ENCODE data around the gene CEP164. TPM values are rescaled to one million over a fixed set of nuclear protein-coding genes. Genes with fewer than 3 reads are reported as not detected.
A peak's percentile ranks its signal among the peaks of the same experiment; 100 is the strongest.

Gene CEP164
- total RNA-seq, 1 donor from 2014 or later = 25.2 TPM

GRCh38 chr11:117309310-117309709, 18.3 kb upstream of the CEP164 start:
- no peaks in the 10 kb centered on the region for H3K27me3 ChIP-seq
- no peak overlapping the region for H3K27ac ChIP-seq
- no peaks in the 10 kb centered on the region for H3K9me3 ChIP-seq
- intact Hi-C loops (cut with DNase I) = no loop called here
- H3K36me3 ChIP-seq = no peaks in the 10 kb centered on the region
- ATAC-seq = no peak
- no peak for TF ChIP-seq CTCF (IDR thresholded peaks at IDR 0.05)
- peaks cover 7% of the 10 kb centered on the region for H3K4me1 ChIP-seq
- no peak for DNase-seq
- H3K4me3 ChIP-seq = no peak overlapping the region

GRCh38 chr11:117313091-117313490, 14.6 kb upstream of the CEP164 start:
- Histone ChIP-seq H3K4me3 (no peak overlapping the region), H3K27me3 (no peaks in the 10 kb centered on the region), H3K27ac (no peak overlapping the region), H3K4me1 (peaks cover 24% of the 10 kb centered on the region), H3K36me3 (no peaks in the 10 kb centered on the region), H3K9me3 (no peaks in the 10 kb centered on the region)
- no peak for TF ChIP-seq CTCF (IDR thresholded peaks at IDR 0.05)
- intact Hi-C loops (cut with DNase I) = no loop called here
- no peak for DNase-seq
- peak; percentile 52 for ATAC-seq

- H3K27ac ChIP-seq = no peak overlapping the region
- no peak for TF ChIP-seq CTCF (IDR thresholded peaks at IDR 0.05)
- no peaks in the 10 kb centered on the region for H3K36me3 ChIP-seq
- ATAC-seq = no peak
- H3K9me3 ChIP-seq = no peaks in the 10 kb centered on the region
- peaks cover 24% of the 10 kb centered on the region for H3K4me1 ChIP-seq
- H3K27me3 ChIP-seq = no peaks in the 10 kb centered on the region
- intact Hi-C loops (cut with DNase I) = no loop called here
- no peak overlapping the region for H3K4me3 ChIP-seq
- no peak for DNase-seq
Observed at GRCh38 chr11:117313828-117314768, 13.6 kb upstream of the CEP164 start.

GRCh38 chr11:117314840-117315239, 12.8 kb upstream of the CEP164 start:
- Histone ChIP-seq H3K27ac (no peak overlapping the region), H3K9me3 (no peaks in the 10 kb centered on the region), H3K4me1 (peaks cover 24% of the 10 kb centered on the region), H3K36me3 (no peaks in the 10 kb centered on the region), H3K27me3 (no peaks in the 10 kb centered on the region), H3K4me3 (peak overlapping the region; percentile 86)
- no peak for TF ChIP-seq CTCF (IDR thresholded peaks at IDR 0.05)
- DNase-seq (no peak), ATAC-seq (peak; percentile 6)
- intact Hi-C loops (cut with DNase I) = no loop called here

GRCh38 chr11:117315285-117316196, 12.1 kb upstream of the CEP164 start:
- H3K27me3 ChIP-seq = no peaks in the 10 kb centered on the region
- no peak for DNase-seq

More at GRCh38 chr11:117315285-117316196, 12.1 kb upstream of the CEP164 start:
- peak; percentile 60 for ATAC-seq
- H3K36me3 ChIP-seq = no peaks in the 10 kb centered on the region
- H3K4me3 ChIP-seq = peak overlapping the region; percentile 86
- peak overlapping the region; percentile 6 for H3K27ac ChIP-seq
- no peak for TF ChIP-seq CTCF (IDR thresholded peaks at IDR 0.05)
- H3K9me3 ChIP-seq = no peaks in the 10 kb centered on the region
- H3K4me1 ChIP-seq = peaks cover 24% of the 10 kb centered on the region
- intact Hi-C loops (cut with DNase I) = no loop called here
